ENCODE results near the gene LHX8.

Gene LHX8

GRCh38 chr1:75136195-75136815 is 2.1 kb downstream of the LHX8 start:
- H3K9me3 ChIP-seq (ENCODE audit: control insufficient read depth, low read length), result no peaks in the 10 kb centered on the region
- no peak overlapping the region for H2AFZ ChIP-seq
- no peaks in the 10 kb centered on the region for H3K4me1 ChIP-seq
- TF ChIP-seq CTCF (IDR thresholded peaks at IDR 0.05), result no peak
- no peak overlapping the region for H3K4me3 ChIP-seq (ENCODE audit: low read depth, low read length)
- no peak overlapping the region for H3K4me2 ChIP-seq (ENCODE audit: low read length)
- H3K79me2 ChIP-seq, result no peaks in the 10 kb centered on the region
- no peaks in the 10 kb centered on the region for H3K36me3 ChIP-seq (ENCODE audit: control insufficient read depth, insufficient read depth, low read length)
- peaks cover 13% of the 10 kb centered on the region for H3K27me3 ChIP-seq (ENCODE audit: control insufficient read depth, insufficient read depth, low read length)
- H3K9ac ChIP-seq, result no peak overlapping the region
- no peak overlapping the region for H3K27ac ChIP-seq

DNA sequence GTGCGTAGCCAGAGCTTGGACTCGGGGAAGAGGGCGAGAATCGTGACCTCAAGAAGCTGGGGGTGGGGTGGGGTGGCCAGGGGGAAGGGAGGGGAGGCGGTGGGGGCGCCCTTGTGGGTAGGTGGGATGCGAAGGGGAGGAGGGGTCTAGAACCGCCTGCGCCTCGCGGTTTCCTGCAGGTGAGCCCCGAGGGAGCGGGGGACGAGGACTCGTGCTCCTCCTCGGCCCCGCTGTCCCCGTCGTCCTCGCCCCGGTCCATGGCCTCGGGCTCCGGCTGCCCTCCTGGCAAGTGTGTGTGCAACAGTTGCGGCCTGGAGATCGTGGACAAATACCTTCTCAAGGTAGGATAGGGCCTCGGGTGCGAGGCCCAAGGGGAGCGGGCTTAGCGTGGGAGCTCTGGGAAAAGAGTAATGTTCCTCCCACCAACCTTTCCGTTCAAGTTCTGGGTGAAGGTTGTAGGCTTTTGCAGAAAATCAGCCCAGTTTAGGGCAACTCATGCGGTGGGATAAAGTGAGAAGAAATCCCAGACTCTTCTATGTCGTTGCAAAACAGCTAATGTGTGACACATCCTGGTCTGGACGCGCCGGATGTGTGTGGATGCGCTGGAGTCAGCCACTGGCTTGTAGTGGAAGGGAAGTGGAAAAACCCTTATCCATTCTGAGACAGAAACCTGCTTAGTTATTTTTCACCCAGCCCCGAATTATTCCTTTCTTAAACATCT is 2.9 kb downstream of the LHX8 start:
- Histone ChIP-seq H3K79me2 (no peaks in the 10 kb centered on the region), H3K36me3 (ENCODE audit: control insufficient read depth, insufficient read depth, low read length) (no peaks in the 10 kb centered on the region), H3K4me2 (ENCODE audit: low read length) (no peak overlapping the region), H3K4me3 (ENCODE audit: low read depth, low read length) (no peak overlapping the region), H2AFZ (no peak overlapping the region), H3K4me1 (no peaks in the 10 kb centered on the region), H3K27ac (no peak overlapping the region), H3K9ac (no peak overlapping the region), H3K27me3 (ENCODE audit: control insufficient read depth, insufficient read depth, low read length) (peaks cover 13% of the 10 kb centered on the region), H3K9me3 (ENCODE audit: control insufficient read depth, low read length) (no peaks in the 10 kb centered on the region)
- no peak for TF ChIP-seq CTCF (IDR thresholded peaks at IDR 0.05)

DNA sequence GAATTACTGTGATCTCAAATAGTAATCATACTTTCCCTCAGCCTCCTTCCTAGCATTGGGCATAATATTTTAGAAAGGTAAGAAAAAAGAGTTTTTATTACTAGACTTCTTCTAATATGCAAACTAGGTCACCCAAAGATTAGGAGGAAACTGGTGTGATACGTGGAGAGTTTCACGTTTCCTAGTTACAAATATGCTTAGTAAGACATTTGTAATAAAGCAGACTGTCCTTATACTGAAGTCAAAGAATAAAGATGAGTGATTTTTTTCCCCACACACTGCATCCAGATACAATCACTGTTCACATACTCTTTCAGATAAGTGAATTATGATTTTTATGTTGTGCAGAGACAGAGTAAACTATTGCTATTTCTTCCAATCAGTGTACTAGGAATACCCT is 17.9 kb downstream of the LHX8 start:
- Histone ChIP-seq H3K4me3 (ENCODE audit: low read depth, low read length) (no peak overlapping the region), H3K27ac (no peak overlapping the region), H3K27me3 (ENCODE audit: control insufficient read depth, insufficient read depth, low read length) (no peaks in the 10 kb centered on the region), H3K9ac (no peak overlapping the region), H3K4me2 (ENCODE audit: low read length) (no peak overlapping the region), H3K79me2 (no peaks in the 10 kb centered on the region), H3K9me3 (ENCODE audit: control insufficient read depth, low read length) (no peaks in the 10 kb centered on the region), H3K4me1 (no peaks in the 10 kb centered on the region), H2AFZ (no peak overlapping the region), H3K36me3 (ENCODE audit: control insufficient read depth, insufficient read depth, low read length) (no peaks in the 10 kb centered on the region)
- no peak for TF ChIP-seq CTCF (IDR thresholded peaks at IDR 0.05)

DNA sequence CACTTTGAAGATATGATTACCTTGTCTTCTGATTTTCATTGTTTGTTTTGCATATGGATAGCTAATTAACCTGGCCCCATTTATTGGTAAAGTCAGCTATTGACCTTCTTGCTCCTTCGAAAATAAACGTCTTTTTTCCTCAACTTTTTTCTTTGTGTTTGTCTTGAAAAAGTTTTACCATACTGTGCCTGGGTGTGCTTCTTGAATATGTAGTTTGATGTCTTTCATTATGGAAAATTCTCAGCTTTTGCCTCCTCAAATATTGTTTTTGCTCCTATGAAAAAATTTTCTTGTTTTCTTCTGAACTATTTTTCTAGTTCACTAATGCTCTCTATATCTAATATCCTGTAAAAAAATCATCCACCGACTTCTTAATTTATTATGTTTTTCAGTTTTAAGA is 25.0 kb downstream of the LHX8 start:
- Histone ChIP-seq H3K9ac (no peak overlapping the region), H3K4me3 (ENCODE audit: low read depth, low read length) (no peak overlapping the region), H3K27ac (no peak overlapping the region), H3K4me1 (no peaks in the 10 kb centered on the region), H3K9me3 (ENCODE audit: control insufficient read depth, low read length) (no peaks in the 10 kb centered on the region), H2AFZ (no peak overlapping the region), H3K27me3 (ENCODE audit: control insufficient read depth, insufficient read depth, low read length) (no peaks in the 10 kb centered on the region), H3K36me3 (ENCODE audit: control insufficient read depth, insufficient read depth, low read length) (no peaks in the 10 kb centered on the region), H3K79me2 (no peaks in the 10 kb centered on the region), H3K4me2 (ENCODE audit: low read length) (no peak overlapping the region)
- TF ChIP-seq CTCF (IDR thresholded peaks at IDR 0.05), result no peak

GRCh38 chr1:75165264-75165663 is 31.1 kb downstream of the LHX8 start:
- no peak for TF ChIP-seq CTCF (IDR thresholded peaks at IDR 0.05)
- H3K4me3 ChIP-seq (ENCODE audit: low read depth, low read length), result no peak overlapping the region
- H3K4me1 ChIP-seq, result no peaks in the 10 kb centered on the region
- H3K36me3 ChIP-seq (ENCODE audit: control insufficient read depth, insufficient read depth, low read length), result no peaks in the 10 kb centered on the region
- no peak overlapping the region for H3K4me2 ChIP-seq (ENCODE audit: low read length)
- no peak overlapping the region for H2AFZ ChIP-seq
- no peaks in the 10 kb centered on the region for H3K27me3 ChIP-seq (ENCODE audit: control insufficient read depth, insufficient read depth, low read length)
- no peak overlapping the region for H3K9ac ChIP-seq
- H3K27ac ChIP-seq, result no peak overlapping the region
- H3K79me2 ChIP-seq, result no peaks in the 10 kb centered on the region
- no peaks in the 10 kb centered on the region for H3K9me3 ChIP-seq (ENCODE audit: control insufficient read depth, low read length)
